ENCODE data around the gene USP34. TPM values are rescaled to one million over a fixed set of nuclear protein-coding genes. Genes with fewer than 3 reads are reported as not detected.

Gene USP34
- total and polyA plus RNA-seq, 2 of the 8 experiments (the other 6 are each of a cell fraction or from before 2014, with no cell fraction given), result 56.7 to 91.7 TPM

DNA sequence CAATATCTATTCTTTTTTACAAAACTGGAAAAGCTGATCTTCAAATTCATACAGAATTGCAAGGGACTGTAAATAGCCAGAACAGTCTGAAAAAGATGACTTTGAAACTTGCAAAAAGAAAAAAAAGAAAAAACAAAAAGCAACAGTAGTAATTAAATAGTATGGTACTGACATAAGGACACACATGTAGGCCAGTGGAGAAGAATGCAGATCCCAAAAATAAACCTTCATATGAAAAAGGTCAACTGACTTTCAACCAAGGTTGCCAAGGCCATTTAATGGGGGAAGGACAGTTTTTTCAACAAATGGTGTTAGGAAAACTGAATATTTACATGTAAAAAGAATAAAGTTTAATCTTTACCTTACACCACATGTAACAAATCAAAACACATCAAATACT, 111.8 kb downstream of the USP34 start:
- no peaks in the 10 kb centered on the region for H3K27me3 ChIP-seq (replicated peaks in 1 of 4; ENCODE audit: control insufficient read depth in 3 of 4, extremely low read depth in 1 of 4, insufficient read depth in 3 of 4, low read length in 3 of 4)
- no peak overlapping the region for H3K9ac ChIP-seq (replicated peaks in 1 of 4; ENCODE audit: extremely low read depth in 1 of 4, low read depth in 3 of 4, low read length in 3 of 4)
- no peak overlapping the region for H3K14ac ChIP-seq (ENCODE audit: insufficient read length)
- no peak overlapping the region for H3K56ac ChIP-seq (replicated peaks; ENCODE audit: insufficient read length, low read depth, low read length)
- DNase-seq (ENCODE audit: low read depth in 1 of 2, low spot score in 2 of 2), result no peak
- peaks cover 0 to 15% (median 8%) of the 10 kb centered on the region in 4 experiments; a peak in 4 of 8 replicates for H3K36me3 ChIP-seq (ENCODE audit: control insufficient read depth in 2 of 4, insufficient read depth in 4 of 4, low read length in 3 of 4)
- no peak overlapping the region for H4K8ac ChIP-seq (ENCODE audit: extremely low read depth, insufficient read depth, low read length)
- no peak overlapping the region for H3K4me3 ChIP-seq (ENCODE audit: extremely low read depth in 1 of 4, insufficient read depth in 2 of 4, low read depth in 3 of 4, low read length in 4 of 4)
- no peaks in the 10 kb centered on the region for H3K23me2 ChIP-seq (ENCODE audit: low read depth, low read length)
- no peak overlapping the region for H2BK12ac ChIP-seq (ENCODE audit: low read depth, low read length)
- CTCF ChIA-PET (ENCODE audit: partially characterized antibody), result no interaction called here
- H4K20me1 ChIP-seq (replicated peaks in 1 of 2; ENCODE audit: control insufficient read depth in 1 of 2, insufficient read depth in 2 of 2, low read length in 2 of 2), result peaks cover 0 to 4% of the 10 kb centered on the region in 2 experiments
- no peak overlapping the region for H2BK15ac ChIP-seq (ENCODE audit: low read length)
- H3K23ac ChIP-seq (ENCODE audit: insufficient read length), result no peak overlapping the region
- no peak overlapping the region for H2BK120ac ChIP-seq (replicated peaks; ENCODE audit: low read depth, low read length)
- no peak overlapping the region for H3K18ac ChIP-seq (ENCODE audit: extremely low read depth, low read length)
- POLR2A ChIA-PET (ENCODE audit: partially characterized antibody), result no interaction called here
- no peak overlapping the region for H4K5ac ChIP-seq (ENCODE audit: insufficient read length, low read depth, low read length)
- H3K27ac ChIP-seq (ENCODE audit: low read depth, low read length), result no peak overlapping the region
- no peak overlapping the region for H2AFZ ChIP-seq (ENCODE audit: low read length)
- H3K79me2 ChIP-seq (ENCODE audit: control insufficient read depth in 1 of 2, insufficient read depth in 2 of 2, low read length in 2 of 2), result peaks cover 0 to 83% of the 10 kb centered on the region in 2 experiments; a peak in 2 of 4 replicates
- H3K4me1 ChIP-seq (replicated peaks in 1 of 4; ENCODE audit: control insufficient read depth in 3 of 4, insufficient read depth in 4 of 4, low read length in 3 of 4), result 0 out of 7 replicates have a peak, but pooled peaks cover 0 to 2% (median 0%) of the 10 kb centered on the region in 4 experiments
- H3K4me2 ChIP-seq (ENCODE audit: insufficient read depth in 1 of 2, low read depth in 2 of 2, low read length in 2 of 2), result no peak overlapping the region
- H4K91ac ChIP-seq (replicated peaks; ENCODE audit: insufficient read length, low read length), result no peak overlapping the region
- no peak overlapping the region for H2BK20ac ChIP-seq (ENCODE audit: low read length)
- peaks cover 5% of the 10 kb centered on the region; the same call in 1 of the 2 replicates for H3K79me1 ChIP-seq (ENCODE audit: low read depth, low read length)
- H3K4ac ChIP-seq (replicated peaks; ENCODE audit: insufficient read length, low read depth, low read length), result no peak overlapping the region
- peaks cover 7 to 8% of the 10 kb centered on the region in 2 experiments; a peak in 2 of 4 replicates for H3K9me3 ChIP-seq (ENCODE audit: insufficient read depth in 2 of 2, low read depth in 1 of 2, low read length in 1 of 2)
- no peak for FAIRE-seq
- H2BK5ac ChIP-seq (ENCODE audit: low read depth, low read length), result no peak overlapping the region
- no peak overlapping the region for H2AK5ac ChIP-seq (ENCODE audit: low read depth, low read length)
- TF ChIP-seq, protein P1, sequence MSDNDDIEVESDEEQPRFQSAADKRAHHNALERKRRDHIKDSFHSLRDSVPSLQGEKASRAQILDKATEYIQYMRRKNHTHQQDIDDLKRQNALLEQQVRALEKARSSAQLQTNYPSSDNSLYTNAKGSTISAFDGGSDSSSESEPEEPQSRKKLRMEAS (IDR thresholded peaks at IDR 0.05), result no peak
- TF ChIP-seq TBP (IDR thresholded peaks at IDR 0.05; ENCODE audit: low read depth, low read length) (no peak), TCF12 (IDR thresholded peaks at IDR 0.05; ENCODE audit: low read depth, low read length) (no peak), KDM4A (IDR thresholded peaks at IDR 0.05; ENCODE audit: low read depth, low read length, severe bottlenecking) (no peak)

Data from H1 (cell line).